Neural progenitor cell (in vitro differentiated cells): Measurements from ENCODE around the gene EXOC4. TPM values are rescaled to one million over a fixed set of nuclear protein-coding genes. Genes with fewer than 3 reads are reported as not detected.

Experiments used
- DNase-seq: peaks from one replicate; pipeline ENCODE4 v3.0.0-alpha.2; 2016; ENCODE audit warnings: low spot score
- H2AFZ ChIP-seq: fragments of 200-600 bp; sonication (generic); replicated peaks from 2 replicates; pipeline ENCODE4 v1.6.1; 2016; ENCODE audit warnings: antibody characterized with exemption
- H3F3A ChIP-seq: fragments of 200-600 bp; sonication (generic); 2 replicates; pipeline ENCODE4 v1.6.1; 2016; ENCODE audit warnings: antibody characterized with exemption, low read depth
- H3K27ac ChIP-seq: fragments of 200-600 bp; sonication (generic); 2 replicates; pipeline ENCODE4 v1.5.1; 2016; ENCODE audit warnings: mild to moderate bottlenecking
- H3K27me3 ChIP-seq: fragments of 200-600 bp; sonication (generic); 2 replicates; pipeline ENCODE4 v1.6.1; 2016; ENCODE audit warnings: mild to moderate bottlenecking, moderate library complexity
- H3K36me3 ChIP-seq: fragments of 200-600 bp; sonication (generic); 2 replicates; pipeline ENCODE4 v1.5.1; 2016
- H3K4me1 ChIP-seq: fragments of 200-600 bp; sonication (generic); 2 replicates; pipeline ENCODE4 v1.6.1; 2016; ENCODE audit warnings: mixed run types
- H3K4me2 ChIP-seq: fragments of 200-600 bp; sonication (generic); 2 replicates; pipeline ENCODE4 v1.6.1; 2016
- H3K4me3 ChIP-seq: fragments of 200-600 bp; sonication (generic); 2 replicates; pipeline ENCODE4 v1.5.1; 2016
- H3K79me2 ChIP-seq: fragments of 200-600 bp; sonication (generic); 2 replicates; pipeline ENCODE4 v1.6.1; 2016; ENCODE audit warnings: low read depth
- H3K9ac ChIP-seq: fragments of 200-600 bp; sonication (generic); 2 replicates; pipeline ENCODE4 v1.6.1; 2016
- H3K9me3 ChIP-seq: fragments of 200-600 bp; sonication (generic); 2 replicates; pipeline ENCODE4 v1.5.1; 2016; ENCODE audit warnings: low read depth
- H4K20me1 ChIP-seq: fragments of 200-600 bp; sonication (generic); 2 replicates; pipeline ENCODE4 v1.6.1; 2016; ENCODE audit warnings: low read depth
- H3K27ac Mint-ChIP-seq: 3 replicates; pipeline ENCODE4 v1.8.0; 2021; ENCODE audit warnings: mixed read lengths
- H3K27me3 Mint-ChIP-seq: 2 replicates; pipeline ENCODE4 v1.8.0; 2022; ENCODE audit warnings: low read depth, mild to moderate bottlenecking, inconsistent platforms, moderate library complexity, mixed read lengths; ENCODE audit not compliant: insufficient read depth
- H3K36me3 Mint-ChIP-seq: 3 replicates; pipeline ENCODE4 v1.8.0; 2021; ENCODE audit warnings: mixed read lengths
- H3K4me1 Mint-ChIP-seq: 3 replicates; pipeline ENCODE4 v1.8.0; 2021; ENCODE audit warnings: mixed read lengths
- H3K4me3 Mint-ChIP-seq: 3 replicates; pipeline ENCODE4 v1.8.0; 2021; ENCODE audit warnings: mild to moderate bottlenecking, moderate library complexity, mixed read lengths
- H3K9me3 Mint-ChIP-seq: 3 replicates; pipeline ENCODE4 v1.8.0; 2020; ENCODE audit warnings: mixed read lengths
- CTCF ChIP-seq: fragments of 200-600 bp; sonication (generic); IDR thresholded peaks from 2 replicates; pipeline ENCODE4 v1.5.1; 2017; ENCODE audit warnings: antibody characterized with exemption, mild to moderate bottlenecking
- EZH2 ChIP-seq: fragments of 200-600 bp; sonication (generic); IDR thresholded peaks from 2 replicates; pipeline ENCODE4 v1.6.1; 2017; ENCODE audit warnings: antibody characterized with exemption, mild to moderate bottlenecking, moderate library complexity
- EZH2phosphoT487 ChIP-seq: fragments of 200-600 bp; sonication (generic); IDR thresholded peaks from 2 replicates; pipeline ENCODE4 v1.6.1; 2017; ENCODE audit warnings: antibody characterized with exemption
- total RNA-seq: library from RNA; depleted of rRNA; stranded (reverse); fragments of >200 nt; gene quantifications from 2 replicates; pipeline ENCODE4 v1.2.3, GENCODE V29; 2015; ENCODE audit warnings: low replicate concordance

Gene EXOC4
- total RNA-seq, 1 donor from 2014 or later = 129 TPM

- H3K4me1 ChIP-seq = peaks cover 5% of the 10 kb centered on the region
Observed at GRCh38 chr7:133330085-133330484, 77.2 kb downstream of the EXOC4 start.

GRCh38 chr7:133331861-133332260 is 79.0 kb downstream of the EXOC4 start:
- no peaks in the 10 kb centered on the region for H3K27me3 ChIP-seq
- Mint-ChIP-seq H3K4me3 (no peak overlapping the region), H3K27ac (no peak overlapping the region), H3K36me3 (peaks cover 35% of the 10 kb centered on the region), H3K9me3 (peaks cover 25% of the 10 kb centered on the region), H3K27me3 (no peaks in the 10 kb centered on the region), H3K4me1 (peaks cover 17% of the 10 kb centered on the region)
- DNase-seq = no peak
- H3K4me2 ChIP-seq = no peak overlapping the region
- no peak overlapping the region for H3K27ac ChIP-seq
- H4K20me1 ChIP-seq = no peaks in the 10 kb centered on the region
- H3K4me3 ChIP-seq = no peak overlapping the region
- H2AFZ ChIP-seq = no peak overlapping the region
- peaks cover 8% of the 10 kb centered on the region for H3K36me3 ChIP-seq
- H3K9ac ChIP-seq = no peak overlapping the region
- H3K4me1 ChIP-seq = peaks cover 5% of the 10 kb centered on the region
- no peak for TF ChIP-seq CTCF
- TF ChIP-seq EZH2phosphoT487 = no peak
- no peak for TF ChIP-seq EZH2
- no peaks in the 10 kb centered on the region for H3K9me3 ChIP-seq
- H3K79me2 ChIP-seq = peaks cover 11% of the 10 kb centered on the region
- no peaks in the 10 kb centered on the region for H3F3A ChIP-seq

More at GRCh38 chr7:133330085-133330484, 77.2 kb downstream of the EXOC4 start:
- H3K27ac Mint-ChIP-seq = no peak overlapping the region
- Histone ChIP-seq H3K27ac (no peak overlapping the region), H4K20me1 (no peaks in the 10 kb centered on the region), H3K79me2 (peaks cover 13% of the 10 kb centered on the region), H3K36me3 (no peaks in the 10 kb centered on the region), H3K4me2 (peak overlapping the region; percentile 32), H2AFZ (no peak overlapping the region), H3K9ac (no peak overlapping the region), H3K9me3 (no peaks in the 10 kb centered on the region), H3K27me3 (no peaks in the 10 kb centered on the region), H3K4me3 (no peak overlapping the region), H3F3A (no peaks in the 10 kb centered on the region)
- H3K4me3 Mint-ChIP-seq = no peak overlapping the region
- H3K27me3 Mint-ChIP-seq = no peaks in the 10 kb centered on the region
- H3K36me3 Mint-ChIP-seq = peaks cover 40% of the 10 kb centered on the region
- no peak for TF ChIP-seq EZH2phosphoT487
- TF ChIP-seq CTCF = no peak
- TF ChIP-seq EZH2 = no peak
- peaks cover 17% of the 10 kb centered on the region for H3K4me1 Mint-ChIP-seq
- peak; percentile 30 for DNase-seq
- peaks cover 30% of the 10 kb centered on the region for H3K9me3 Mint-ChIP-seq

GRCh38 chr7:133339772-133340171 is 86.9 kb downstream of the EXOC4 start:
- H3K79me2 ChIP-seq = peaks cover 43% of the 10 kb centered on the region
- H3K9ac ChIP-seq = no peak overlapping the region
- Mint-ChIP-seq H3K4me3 (no peak overlapping the region), H3K36me3 (peaks cover 52% of the 10 kb centered on the region), H3K9me3 (peaks cover 47% of the 10 kb centered on the region), H3K4me1 (no peaks in the 10 kb centered on the region), H3K27me3 (no peaks in the 10 kb centered on the region), H3K27ac (no peak overlapping the region)
- TF ChIP-seq EZH2phosphoT487 = no peak
- TF ChIP-seq EZH2 = no peak
- TF ChIP-seq CTCF = no peak
- H3K4me1 ChIP-seq = no peaks in the 10 kb centered on the region
- DNase-seq = no peak
- no peak overlapping the region for H3K4me3 ChIP-seq
- H3F3A ChIP-seq = no peaks in the 10 kb centered on the region
- peaks cover 11% of the 10 kb centered on the region for H3K9me3 ChIP-seq
- no peak overlapping the region for H2AFZ ChIP-seq
- no peaks in the 10 kb centered on the region for H4K20me1 ChIP-seq
- H3K36me3 ChIP-seq = peaks cover 13% of the 10 kb centered on the region
- no peak overlapping the region for H3K4me2 ChIP-seq
- H3K27me3 ChIP-seq = no peaks in the 10 kb centered on the region
- no peak overlapping the region for H3K27ac ChIP-seq
